GM04504 (cell line): ENCODE data around the gene HLA-E.
"Not testable (repeated sequence)": the region's sequence is repeated elsewhere in the genome, so short reads cannot be mapped to it uniquely, and the experiment has no call there.

Experiments used
- DNase-seq: peaks from one replicate; pipeline ENCODE4 v3.0.0-alpha.2; 2012; ENCODE audit warnings: low read depth

The HLA-E gene

DNA sequence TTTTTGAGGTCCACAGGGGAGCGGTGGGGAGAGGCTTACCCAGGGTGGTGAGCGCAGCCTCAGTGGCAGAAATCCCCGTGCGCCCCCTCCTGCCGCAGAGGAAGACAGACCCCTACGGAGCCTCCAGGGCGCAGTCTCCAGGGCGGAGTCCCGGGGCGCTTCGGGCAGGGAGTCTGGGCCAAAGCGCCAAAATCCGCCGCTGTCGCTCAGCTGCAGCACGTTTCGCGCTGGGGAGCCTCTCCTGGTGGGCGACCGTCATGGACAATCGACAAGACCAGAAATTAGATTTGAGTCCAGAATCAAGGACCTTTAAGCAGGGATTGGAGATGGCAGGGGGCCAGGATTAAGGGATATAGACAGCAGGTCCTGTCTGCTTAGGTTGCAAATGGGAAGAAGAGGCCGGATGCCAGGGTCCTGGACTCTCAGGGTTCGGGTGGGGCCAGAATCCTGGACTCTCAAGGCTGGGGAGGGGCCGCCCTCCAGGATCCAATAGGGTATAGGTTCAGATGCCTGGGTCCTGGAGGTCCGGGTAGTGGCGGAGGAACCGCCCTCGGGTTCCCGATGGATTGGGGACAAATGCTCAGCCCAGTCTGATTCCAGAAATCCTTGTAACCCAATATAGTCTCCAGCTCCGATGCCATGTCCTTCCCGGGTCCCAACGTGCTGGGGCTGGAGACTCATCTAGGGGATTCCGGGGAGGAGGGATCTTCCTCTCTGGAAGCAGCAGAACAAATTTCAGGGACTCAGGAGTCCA, 7.9 kb upstream of the HLA-E start:
- no peak for DNase-seq

DNA sequence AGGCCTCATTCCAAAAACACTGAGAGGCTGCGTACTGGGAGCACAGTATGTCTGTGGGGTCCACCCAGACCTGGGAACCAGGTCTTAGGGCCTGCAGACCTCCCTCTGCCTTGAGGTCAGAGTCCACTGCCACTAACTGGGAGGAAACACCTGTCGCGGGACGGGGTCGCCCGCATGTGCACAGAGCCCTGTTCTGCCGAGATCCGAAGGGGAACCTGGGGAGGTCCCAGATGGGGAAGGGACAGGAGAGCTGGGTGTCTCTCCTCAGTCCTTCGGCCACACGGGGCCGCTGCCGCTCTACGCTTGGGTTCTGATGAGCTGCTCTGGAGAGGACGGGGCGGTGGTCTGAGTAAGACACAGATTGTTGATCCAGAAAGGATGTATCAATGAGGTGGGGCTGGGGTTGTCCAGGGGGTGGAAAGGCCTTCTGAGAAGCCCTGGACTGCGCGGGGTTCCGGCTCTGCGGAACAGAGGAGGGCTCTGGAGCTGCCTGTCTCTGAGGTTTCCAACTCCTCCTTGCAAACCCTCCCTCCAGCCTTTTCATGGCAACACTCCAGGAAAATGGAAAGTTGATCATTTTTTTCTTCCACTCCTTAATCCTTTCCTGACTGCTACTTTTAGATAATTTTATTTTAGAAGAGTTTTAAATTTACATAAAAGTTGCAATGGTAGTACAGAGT, 7.2 kb upstream of the HLA-E start:
- not testable (repeated sequence) for DNase-seq

DNA sequence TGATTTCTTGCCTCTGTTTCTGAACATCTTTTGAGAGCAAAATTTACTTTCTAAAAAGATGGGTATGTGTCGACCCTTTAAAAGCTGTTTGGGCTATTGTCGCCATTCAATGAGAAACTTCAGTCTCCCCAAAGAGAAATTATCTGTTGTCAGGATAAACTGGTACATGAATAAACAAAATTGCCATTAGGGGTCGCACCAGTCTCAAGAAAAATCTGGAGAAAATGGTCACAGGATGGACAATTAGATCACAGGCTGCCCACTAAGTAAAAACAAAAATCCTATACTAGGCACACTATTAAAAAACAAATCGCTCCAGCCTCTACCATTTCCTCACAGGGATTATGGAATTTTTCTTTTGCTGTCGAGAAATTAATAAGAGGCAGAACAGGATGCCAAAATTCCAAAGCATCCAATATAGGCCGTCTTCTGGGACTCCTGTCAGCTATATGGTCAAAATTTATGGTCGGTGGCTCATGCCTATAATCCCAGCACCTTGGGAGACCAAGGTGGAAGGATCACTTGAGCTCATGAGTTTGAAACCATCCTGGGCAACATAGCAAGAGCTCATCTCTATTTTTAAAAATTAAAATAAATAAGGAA, 5.5 kb upstream of the HLA-E start:
- DNase-seq, result no peak

DNA sequence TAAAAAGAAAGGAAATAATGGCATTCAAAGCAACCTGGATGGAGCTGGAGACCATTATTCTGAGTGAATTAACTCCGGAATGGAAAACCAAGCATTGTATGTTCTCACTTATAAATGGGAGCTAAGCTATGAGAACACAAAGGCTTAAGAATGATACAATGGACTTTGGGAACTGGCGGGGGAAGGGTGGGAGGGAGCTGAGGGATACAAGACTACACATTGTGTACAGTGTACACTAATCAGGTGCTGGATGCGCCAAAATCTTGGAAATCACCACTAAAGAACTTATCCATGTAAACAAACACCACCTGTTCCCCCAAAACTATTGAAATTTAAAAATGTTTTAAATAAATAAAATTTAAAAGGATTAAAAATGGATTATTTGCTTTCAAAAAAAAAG, 4.1 kb upstream of the HLA-E start:
- no peak for DNase-seq

DNA sequence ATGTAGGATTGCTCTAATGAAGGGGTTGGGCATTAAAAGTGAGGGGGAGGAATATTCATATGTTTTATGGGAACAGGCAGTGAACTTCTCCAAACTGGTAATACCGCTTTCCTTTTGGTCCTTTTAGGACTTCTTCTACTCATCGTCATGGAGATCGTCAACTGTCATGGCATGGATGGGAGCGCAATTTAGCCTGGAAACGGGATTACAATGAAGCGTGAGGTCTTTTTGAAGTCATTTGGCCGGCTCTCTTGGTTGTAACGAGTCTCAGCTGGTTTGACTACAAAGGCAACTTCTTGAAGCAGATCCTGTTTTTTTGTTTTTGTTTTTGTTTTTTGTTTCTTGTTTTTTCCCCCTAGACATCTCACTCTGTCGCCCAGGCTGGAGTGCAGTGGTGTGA, 1.4 kb upstream of the HLA-E start:
- DNase-seq, result no peak

DNA sequence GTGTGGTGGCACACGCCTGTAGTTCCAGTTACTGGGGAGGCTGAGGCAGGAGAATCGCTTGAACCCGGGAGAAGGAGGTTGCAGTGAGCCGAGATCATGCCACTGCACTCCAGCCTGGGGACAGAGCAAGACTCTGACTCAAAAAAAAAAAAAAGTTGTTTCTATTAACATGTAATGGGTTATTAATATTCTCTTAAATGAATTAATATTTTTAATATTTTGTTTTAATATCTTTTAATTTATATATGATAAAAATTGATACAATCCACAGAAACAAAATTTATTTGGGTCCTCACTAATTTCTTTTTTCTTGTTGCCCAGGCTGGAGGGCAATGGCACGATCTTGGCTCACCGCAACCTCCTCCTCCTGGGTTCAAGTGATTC, 620 bp upstream of the HLA-E start:
- not testable (repeated sequence) for DNase-seq

DNA sequence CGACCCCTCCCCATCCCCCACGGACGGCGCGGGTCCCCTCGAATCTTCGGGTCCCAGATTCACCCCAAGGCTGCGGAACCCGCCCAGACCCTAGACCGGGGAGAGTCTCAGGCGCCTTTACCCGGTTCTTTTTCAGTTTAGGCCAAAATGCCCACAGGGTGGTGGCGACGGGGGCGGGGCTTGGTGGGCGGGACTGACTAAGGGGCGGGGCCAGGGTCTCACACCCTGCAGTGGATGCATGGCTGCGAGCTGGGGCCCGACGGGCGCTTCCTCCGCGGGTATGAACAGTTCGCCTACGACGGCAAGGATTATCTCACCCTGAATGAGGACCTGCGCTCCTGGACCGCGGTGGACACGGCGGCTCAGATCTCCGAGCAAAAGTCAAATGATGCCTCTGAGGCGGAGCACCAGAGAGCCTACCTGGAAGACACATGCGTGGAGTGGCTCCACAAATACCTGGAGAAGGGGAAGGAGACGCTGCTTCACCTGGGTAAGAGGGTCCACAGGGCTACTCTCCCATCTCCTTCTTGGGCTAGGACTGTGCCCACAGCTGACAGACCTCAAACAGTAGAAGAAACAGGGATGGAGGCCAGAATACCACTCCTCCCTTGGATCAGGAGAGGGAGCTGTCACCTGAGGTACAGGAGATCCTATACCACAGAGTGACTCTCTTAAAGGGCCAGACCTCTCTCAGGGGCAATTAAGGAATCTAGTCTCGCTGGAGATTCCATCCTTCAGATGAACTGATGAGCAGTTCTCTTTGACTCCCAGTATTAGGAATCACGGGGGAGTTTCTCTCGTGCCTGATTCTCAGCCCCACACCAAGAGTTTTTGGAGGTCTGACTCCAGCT, 942 bp downstream of the HLA-E start:
- no peak for DNase-seq

DNA sequence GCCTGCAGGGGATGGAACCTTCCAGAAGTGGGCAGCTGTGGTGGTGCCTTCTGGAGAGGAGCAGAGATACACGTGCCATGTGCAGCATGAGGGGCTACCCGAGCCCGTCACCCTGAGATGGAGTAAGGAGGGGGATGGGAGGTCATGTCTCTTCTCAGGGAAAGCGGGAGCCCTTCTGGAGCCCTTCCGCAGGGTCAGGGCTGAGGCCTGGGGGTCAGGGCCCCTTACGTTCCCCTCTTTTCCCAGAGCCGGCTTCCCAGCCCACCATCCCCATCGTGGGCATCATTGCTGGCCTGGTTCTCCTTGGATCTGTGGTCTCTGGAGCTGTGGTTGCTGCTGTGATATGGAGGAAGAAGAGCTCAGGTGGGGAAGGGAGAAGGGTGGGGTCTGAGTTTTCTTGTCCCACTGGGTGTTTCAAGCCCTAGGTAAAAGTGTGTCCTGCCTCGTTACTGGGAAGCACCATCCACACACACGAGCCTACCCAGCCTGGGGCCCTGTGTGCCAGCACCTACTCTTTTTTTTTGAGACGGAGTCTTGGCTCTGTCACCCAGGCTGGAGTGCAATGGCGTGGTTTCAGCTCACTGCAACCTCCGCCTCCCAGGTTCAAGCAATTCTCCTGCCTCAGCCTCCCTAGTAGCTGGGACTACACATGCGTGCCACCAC, 2.1 kb downstream of the HLA-E start:
- DNase-seq, result not testable (repeated sequence)

DNA sequence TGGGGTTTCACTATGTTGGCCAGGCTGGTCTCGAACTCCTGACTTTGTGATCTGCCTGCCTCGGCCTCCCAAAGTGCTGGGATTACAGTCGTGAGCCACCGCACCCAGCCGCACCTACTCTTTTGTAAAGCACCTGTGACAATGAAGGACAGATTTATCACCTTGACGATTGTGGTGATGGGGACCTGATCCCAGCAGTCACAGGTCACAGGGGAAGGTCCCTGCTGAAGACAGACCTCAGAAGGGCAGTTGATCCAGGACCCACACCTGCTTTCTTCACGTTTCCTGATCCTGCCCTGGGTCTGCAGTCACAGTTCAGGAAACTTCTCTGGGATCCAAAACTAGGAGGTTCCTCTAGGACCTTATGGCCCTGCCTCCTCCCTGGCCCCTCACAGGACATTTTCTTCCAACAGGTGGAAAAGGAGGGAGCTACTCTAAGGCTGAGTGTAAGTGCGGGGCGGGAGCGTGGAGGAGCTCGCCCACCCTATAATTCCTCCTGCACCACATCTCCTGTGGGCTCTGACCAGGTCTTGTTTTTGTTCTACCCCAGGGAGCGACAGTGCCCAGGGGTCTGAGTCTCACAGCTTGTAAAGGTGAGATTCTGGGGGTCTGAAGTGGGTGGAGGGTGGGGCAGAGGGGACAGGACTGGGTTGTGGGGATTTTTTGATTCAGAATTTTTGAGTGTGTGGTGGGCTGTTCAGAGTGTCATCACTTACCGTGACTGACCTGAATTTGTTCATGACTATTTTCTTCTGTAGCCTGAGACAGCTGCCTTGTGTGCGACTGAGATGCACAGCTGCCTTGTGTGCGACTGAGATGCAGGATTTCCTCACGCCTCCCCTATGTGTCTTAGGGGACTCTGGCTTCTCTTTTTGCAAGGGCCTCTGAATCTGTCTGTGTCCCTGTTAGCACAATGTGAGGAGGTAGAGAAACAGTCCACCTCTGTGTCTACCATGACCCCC, 3.0 kb downstream of the HLA-E start:
- no peak for DNase-seq

DNA sequence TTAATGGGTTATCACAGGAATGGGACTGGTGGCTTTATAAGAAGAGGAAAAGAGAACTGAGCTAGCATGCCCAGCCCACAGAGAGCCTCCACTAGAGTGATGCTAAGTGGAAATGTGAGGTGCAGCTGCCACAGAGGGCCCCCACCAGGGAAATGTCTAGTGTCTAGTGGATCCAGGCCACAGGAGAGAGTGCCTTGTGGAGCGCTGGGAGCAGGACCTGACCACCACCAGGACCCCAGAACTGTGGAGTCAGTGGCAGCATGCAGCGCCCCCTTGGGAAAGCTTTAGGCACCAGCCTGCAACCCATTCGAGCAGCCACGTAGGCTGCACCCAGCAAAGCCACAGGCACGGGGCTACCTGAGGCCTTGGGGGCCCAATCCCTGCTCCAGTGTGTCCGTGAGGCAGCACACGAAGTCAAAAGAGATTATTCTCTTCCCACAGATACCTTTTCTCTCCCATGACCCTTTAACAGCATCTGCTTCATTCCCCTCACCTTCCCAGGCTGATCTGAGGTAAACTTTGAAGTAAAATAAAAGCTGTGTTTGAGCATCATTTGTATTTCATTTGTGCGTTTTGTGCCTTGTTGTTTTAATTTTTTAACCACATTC, 4.4 kb downstream of the HLA-E start:
- no peak for DNase-seq

DNA sequence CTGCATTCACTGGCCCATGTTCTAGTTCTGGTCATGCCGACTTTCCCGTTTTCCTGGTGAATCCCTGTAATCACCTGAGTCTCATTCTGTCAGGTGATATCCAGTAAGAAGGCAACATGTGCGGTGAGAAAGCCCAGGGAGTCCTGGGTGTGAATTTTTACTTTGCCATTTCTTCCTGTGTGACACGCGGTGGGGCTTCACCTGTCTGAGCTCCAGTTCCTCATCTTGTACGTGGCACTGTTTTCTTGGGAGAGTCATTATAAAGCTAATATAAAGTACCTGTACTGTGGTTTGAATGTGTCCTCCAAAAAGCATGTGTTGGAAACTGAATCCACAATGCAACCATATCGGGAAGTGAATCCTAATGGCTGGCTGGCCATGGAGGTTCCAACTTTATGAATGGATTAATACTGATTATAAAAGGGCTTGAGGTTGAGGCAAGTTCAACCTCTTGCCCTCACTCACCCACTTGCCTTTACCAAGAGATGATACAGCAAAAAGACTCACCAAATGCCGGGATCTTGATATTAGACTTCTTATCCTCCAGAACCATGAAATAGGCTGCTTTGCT, 5.1 kb downstream of the HLA-E start:
- DNase-seq, result no peak

DNA sequence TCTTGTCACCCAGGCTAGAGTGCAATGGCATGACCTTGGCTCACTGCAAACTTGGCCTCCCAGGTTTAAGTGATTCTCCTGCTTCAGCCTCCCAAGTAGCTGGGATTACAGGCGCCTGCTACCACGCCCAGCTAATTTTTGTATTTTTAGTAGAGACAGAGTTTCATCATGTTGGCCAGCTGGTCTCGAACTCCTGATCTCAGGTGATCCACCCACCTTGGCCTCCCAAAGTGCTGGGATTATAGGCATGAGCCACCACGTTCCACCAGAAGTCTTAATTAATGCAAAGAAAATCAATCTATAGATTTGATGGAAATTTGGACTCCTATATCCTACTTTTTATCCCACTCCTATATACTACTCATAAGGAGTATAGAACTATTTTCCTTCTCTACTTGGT, 5.8 kb downstream of the HLA-E start:
- not testable (repeated sequence) for DNase-seq

DNA sequence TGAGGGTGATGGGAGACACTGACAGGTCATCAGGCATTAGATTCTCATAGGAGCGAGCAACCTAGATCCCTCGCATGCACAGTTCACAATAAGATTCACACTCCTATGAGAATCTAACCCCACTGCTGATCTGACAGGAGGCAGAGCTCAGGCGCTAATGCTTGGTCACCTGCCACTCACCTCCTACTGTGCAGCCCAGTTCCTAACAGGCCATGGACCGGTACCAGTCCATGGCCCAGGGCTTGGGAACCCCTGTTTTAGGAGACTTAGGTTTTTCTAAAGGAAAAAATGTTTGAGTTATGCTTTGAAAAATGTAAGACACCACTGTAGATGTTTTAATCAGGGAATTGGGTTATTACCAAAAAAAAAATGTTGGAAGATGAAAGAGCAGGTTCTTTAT, 6.7 kb downstream of the HLA-E start:
- no peak for DNase-seq

DNA sequence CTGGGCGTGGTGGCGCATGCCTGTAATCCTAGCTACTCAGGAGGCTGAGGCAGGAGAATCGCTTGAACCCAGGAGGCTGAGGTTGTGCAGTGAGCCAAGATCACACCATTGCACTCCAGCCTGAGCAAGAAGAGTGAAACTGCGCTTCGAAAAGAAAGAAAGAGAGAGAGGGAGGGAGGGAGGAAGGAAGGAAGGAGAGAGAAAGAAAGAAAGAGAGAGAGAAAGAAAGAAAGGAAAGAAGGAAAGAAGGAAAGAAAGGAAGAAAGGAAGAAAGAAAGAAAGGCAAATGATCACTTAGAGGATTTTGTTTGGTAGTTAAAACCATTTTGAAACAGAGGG, 7.9 kb downstream of the HLA-E start:
- DNase-seq, result not testable (repeated sequence)

DNA sequence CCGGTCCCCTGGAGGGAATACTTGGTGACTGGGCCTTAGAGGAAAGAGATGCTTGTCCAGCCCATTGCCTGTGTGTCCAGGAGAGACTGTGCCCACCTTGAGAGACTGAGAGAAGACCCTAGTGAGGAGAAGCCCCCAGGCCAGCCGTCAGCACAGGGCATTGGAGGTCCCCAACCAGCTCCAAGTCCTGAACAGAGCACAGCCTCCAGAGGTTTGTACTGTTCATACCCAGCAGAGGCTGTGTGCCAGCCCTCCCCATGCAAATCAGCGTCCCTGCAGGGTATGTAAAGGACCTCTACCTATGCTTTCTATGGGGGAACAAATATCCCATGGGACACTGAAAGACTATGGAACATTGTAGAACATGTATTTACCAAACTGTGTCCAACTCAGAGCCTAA, 8.4 kb downstream of the HLA-E start:
- no peak for DNase-seq

DNA sequence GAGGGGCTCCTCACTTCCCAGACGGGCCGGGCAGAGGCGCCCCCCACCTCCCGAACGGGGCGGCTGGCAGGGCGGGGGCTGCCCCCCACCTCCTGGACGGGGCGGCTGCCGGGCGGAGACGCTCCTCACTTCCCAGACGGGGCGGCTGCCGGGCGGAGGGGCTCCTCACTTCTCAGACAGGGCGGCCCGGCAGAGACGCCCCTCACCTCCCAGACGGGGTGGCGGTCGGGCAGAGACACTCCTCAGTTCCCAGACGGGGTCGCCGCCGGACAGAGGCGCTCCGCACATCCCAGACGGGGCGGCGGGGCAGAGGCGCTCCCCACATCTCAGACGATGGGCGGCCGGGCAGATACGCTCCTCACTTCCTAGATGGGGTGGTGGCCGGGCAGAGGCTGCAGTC, 9.4 kb downstream of the HLA-E start:
- not testable (repeated sequence) for DNase-seq

DNA sequence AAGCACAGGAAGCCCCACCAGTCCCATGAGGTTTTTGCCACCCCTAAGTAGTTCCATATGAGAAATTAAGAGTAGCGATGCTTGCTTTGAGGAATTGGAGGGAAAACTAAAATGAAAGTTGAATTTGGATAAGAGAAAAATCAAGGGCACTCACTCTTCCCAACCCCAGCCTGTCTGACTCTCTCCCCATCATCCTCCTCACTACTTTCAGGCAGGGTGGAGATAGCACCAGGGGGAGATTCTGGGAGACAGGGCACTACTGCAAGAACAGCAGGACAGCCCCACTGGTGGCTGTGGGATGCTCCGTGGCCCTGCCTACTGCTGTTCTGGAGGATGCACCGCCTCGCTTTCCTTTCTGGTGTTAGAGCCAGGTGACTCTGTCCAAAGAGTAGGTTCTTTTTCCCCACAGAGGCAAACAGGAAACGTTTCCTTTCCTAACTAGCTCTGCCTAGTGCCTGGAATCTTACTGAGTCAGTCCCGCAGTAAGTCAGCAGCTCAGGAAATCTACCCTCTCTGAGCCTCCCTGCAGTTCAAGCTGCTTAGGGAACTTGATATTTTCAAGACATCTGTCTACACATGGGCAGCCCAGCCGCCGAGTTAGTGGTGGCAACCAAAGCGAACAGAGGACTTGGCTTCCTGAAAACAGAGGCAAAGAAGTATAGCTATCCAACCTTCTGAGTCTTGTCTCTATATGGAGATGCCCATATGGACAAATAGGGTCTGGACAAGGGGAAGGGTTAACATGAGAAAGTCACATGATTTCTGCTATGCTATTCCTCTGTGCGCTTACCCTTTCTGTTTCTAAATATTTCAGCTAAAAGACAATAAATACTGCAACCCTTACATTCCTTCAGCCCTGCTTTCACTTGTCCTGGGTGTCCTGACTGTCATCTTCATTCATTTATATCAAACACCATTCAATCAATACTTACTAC, 11.4 kb downstream of the HLA-E start:
- DNase-seq, result no peak

DNA sequence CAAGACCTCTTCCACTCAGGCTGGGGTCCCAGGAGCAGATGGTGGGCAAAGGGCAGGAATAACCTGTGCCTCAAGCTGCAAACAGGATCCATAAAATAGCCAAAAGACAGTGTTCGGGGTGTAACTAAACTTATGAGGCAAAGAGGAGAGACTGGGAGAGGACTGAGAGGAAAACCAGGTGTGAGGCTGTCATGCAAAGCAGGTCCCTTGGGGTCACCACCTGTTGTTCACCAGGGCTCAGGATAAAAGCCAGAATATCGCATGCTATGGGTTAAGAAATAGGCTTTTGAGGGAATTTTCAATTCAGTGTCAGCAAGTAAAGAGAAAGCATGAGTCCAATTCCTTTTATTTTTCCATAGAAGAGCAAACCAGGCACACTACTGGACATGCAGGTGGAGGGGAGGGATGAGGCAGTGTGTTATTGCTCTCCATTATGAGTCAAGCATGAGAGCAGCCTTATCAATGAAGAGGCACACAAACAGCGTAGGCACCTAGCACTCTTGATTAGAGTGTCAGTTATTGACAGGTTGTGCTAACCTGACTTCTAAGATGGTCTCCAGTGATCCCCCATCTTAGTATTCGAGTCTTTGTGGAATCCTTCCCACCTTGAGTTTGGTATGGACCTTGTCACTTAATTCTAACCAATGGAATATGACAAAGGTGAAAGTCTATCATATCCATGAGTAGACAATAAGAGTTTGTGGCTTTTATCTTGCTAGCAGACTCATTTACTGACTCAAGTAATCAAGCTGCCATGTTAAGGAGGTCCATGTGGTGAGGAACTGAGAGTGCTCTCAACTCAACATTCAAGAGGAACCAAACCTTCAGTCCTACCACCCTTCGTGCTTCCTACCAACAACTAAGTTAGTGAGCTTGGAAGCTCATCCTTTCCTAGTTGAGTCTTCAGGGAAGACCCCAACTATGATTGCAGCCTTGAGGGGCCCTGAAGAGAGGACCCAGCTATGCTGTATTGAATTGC, 18.8 kb downstream of the HLA-E start:
- DNase-seq, result no peak
